A673 (cell line): ENCODE measurements around the gene GXYLT2. TPM values are rescaled to one million over a fixed set of nuclear protein-coding genes. Genes with fewer than 3 reads are reported as not detected.

Experiments
- BruUV-seq: library from RNA; stranded (reverse); fragments of 400-500 nt; replicated peaks from 2 replicates; lab custom pipeline; 2021; lab: Mats Ljungman, UMichigan
- CTCF ChIA-PET: fragments of 300-600 bp; sonication (Branson Sonifier 250); formaldehyde crosslinking; loops from one replicate; lab custom pipeline; 2022; ENCODE audit warnings: antibody characterized with exemption; lab: Charles Lee
- POLR2A ChIA-PET: fragments of 300-600 bp; sonication (Branson Sonifier 250); formaldehyde crosslinking; loops from one replicate; lab custom pipeline; 2022; ENCODE audit warnings: antibody characterized with exemption; ENCODE audit not compliant: low non-redundant PET; lab: Charles Lee
- DNase-seq: peaks from one replicate; pipeline ENCODE4 v3.0.0-alpha.2; 2015; ENCODE audit warnings: low spot score
- H3K27ac ChIP-seq: fragments of 200-600 bp; sonication (generic); 2 replicates; pipeline ENCODE4 v1.5.1; 2016; ENCODE audit warnings: mixed run types, low read depth, mild to moderate bottlenecking, mixed read lengths, antibody characterized with exemption, low read length; ENCODE audit not compliant: poor library complexity, severe bottlenecking
- H3K27me3 ChIP-seq: fragments of 200-600 bp; sonication (generic); replicated peaks from 2 replicates; pipeline ENCODE4 v1.6.1; 2017; ENCODE audit warnings: mixed run types, low read depth, mild to moderate bottlenecking, mixed read lengths, antibody characterized with exemption, low read length; ENCODE audit not compliant: insufficient read depth, poor library complexity
- H3K36me3 ChIP-seq: fragments of 200-600 bp; sonication (generic); 2 replicates; pipeline ENCODE4 v1.6.1; 2016; ENCODE audit warnings: mixed run types, mild to moderate bottlenecking, mixed read lengths, antibody characterized with exemption, low read length; ENCODE audit not compliant: insufficient read depth, poor library complexity, severe bottlenecking
- H3K4me1 ChIP-seq: fragments of 200-600 bp; sonication (generic); 2 replicates; pipeline ENCODE4 v1.6.1; 2017; ENCODE audit warnings: mixed run types, mild to moderate bottlenecking, mixed read lengths, antibody characterized with exemption, low read length; ENCODE audit not compliant: insufficient read depth, poor library complexity, severe bottlenecking
- H3K4me3 ChIP-seq: fragments of 200-600 bp; sonication (generic); 2 replicates; pipeline ENCODE4 v1.5.1; 2016; ENCODE audit warnings: low read depth, mixed run types, mild to moderate bottlenecking, mixed read lengths, low read length; ENCODE audit not compliant: poor library complexity, severe bottlenecking
- H3K9me3 ChIP-seq: fragments of 200-600 bp; sonication (generic); 2 replicates; pipeline ENCODE4 v1.6.1; 2016; ENCODE audit warnings: mixed run types, low read depth, mild to moderate bottlenecking, mixed read lengths, antibody characterized with exemption, low read length; ENCODE audit not compliant: poor library complexity, severe bottlenecking
- EZH2 ChIP-seq: fragments of 200-600 bp; sonication (generic); IDR thresholded peaks from 2 replicates; pipeline ENCODE4 v1.6.1; 2017; ENCODE audit warnings: borderline replicate concordance, low read depth, mild to moderate bottlenecking, mixed read lengths, antibody characterized with exemption, low read length; ENCODE audit not compliant: poor library complexity, severe bottlenecking
- intact Hi-C: fragments of 100-400 bp; cut with micrococcal nuclease; formaldehyde crosslinking; loops from one replicate; pipeline ENCODE4 v1.10.0; 2022; ENCODE audit not compliant: unreplicated experiment
- total RNA-seq: library from RNA; stranded (reverse); gene quantifications from 2 replicates; pipeline ENCODE4 v1.2.3, GENCODE V29; 2021
- TF ChIP-seq, protein P1 (sequence below): fragments of 300-800, 200-600 bp; sonication (generic); conservative IDR thresholded peaks from 2 replicates; pipeline ENCODE4 v1.5.1; 2017; ENCODE audit warnings: low read depth, mild to moderate bottlenecking, antibody characterized with exemption, low read length, moderate library complexity, mixed read lengths

GXYLT2 gene
- total RNA-seq, 1 experiment from 2014 or later = 10.7 TPM

DNA sequence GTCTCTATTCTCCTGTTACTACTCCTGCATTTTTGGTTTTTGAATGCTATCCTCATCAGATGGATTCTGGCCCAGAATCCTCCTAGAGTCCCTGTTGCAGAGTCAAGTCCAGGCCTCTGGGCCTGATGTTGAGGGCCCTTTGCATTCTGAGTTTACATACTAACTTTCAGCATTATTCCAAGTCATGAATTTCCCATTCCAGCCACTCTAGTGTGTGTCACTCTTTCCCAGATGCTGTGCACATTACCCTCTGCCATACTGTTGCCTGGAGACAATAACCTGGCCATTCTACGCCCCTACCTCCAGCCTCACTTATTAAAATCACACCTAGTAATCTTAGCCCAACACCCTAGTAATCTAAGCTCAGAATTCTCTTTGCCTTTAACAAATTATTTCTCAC, 53.4 kb downstream of the GXYLT2 start:
- POLR2A ChIA-PET = no interaction called here
- Histone ChIP-seq H3K4me1 (peaks cover 7% of the 10 kb centered on the region), H3K9me3 (no peaks in the 10 kb centered on the region), H3K36me3 (no peaks in the 10 kb centered on the region), H3K27ac (no peak overlapping the region), H3K4me3 (no peak overlapping the region), H3K27me3 (no peaks in the 10 kb centered on the region)
- CTCF ChIA-PET = no interaction called here
- intact Hi-C loops = no loop called here
- no peak for DNase-seq
- no peak for TF ChIP-seq EZH2
- TF ChIP-seq, protein P1, sequence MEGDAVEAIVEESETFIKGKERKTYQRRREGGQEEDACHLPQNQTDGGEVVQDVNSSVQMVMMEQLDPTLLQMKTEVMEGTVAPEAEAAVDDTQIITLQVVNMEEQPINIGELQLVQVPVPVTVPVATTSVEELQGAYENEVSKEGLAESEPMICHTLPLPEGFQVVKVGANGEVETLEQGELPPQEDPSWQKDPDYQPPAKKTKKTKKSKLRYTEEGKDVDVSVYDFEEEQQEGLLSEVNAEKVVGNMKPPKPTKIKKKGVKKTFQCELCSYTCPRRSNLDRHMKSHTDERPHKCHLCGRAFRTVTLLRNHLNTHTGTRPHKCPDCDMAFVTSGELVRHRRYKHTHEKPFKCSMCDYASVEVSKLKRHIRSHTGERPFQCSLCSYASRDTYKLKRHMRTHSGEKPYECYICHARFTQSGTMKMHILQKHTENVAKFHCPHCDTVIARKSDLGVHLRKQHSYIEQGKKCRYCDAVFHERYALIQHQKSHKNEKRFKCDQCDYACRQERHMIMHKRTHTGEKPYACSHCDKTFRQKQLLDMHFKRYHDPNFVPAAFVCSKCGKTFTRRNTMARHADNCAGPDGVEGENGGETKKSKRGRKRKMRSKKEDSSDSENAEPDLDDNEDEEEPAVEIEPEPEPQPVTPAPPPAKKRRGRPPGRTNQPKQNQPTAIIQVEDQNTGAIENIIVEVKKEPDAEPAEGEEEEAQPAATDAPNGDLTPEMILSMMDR = no peak
- no TSS peak for BruUV-seq

DNA sequence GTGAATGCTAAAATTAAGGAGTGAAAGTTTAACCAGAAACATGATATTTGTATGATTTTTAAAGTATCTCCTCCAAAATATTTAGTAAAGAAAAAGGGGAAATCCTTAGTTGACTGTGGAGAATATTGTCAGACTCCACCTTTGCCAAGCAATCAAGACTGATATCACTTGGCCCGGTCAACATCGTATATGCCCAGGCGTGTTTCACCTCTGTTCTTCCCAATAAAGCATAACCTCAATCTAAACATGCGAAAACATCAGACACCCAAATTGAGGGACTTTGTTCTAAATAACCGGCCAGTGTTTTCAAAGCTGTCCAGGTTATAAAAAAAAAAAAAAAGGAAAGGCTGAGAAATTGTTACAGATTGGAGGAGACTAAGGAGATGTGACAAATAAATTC, 54.6 kb downstream of the GXYLT2 start:
- POLR2A ChIA-PET = no interaction called here
- CTCF ChIA-PET = no interaction called here
- no peak overlapping the region for H3K27ac ChIP-seq
- TF ChIP-seq, protein P1 = no peak
- no peak for TF ChIP-seq EZH2
- H3K4me1 ChIP-seq = peaks cover 7% of the 10 kb centered on the region
- intact Hi-C loops = no loop called here
- BruUV-seq = no TSS peak
- H3K27me3 ChIP-seq = no peaks in the 10 kb centered on the region
- no peaks in the 10 kb centered on the region for H3K36me3 ChIP-seq
- no peak for DNase-seq
- H3K4me3 ChIP-seq = no peak overlapping the region
- H3K9me3 ChIP-seq = no peaks in the 10 kb centered on the region

GRCh38 chr3:72944696-72945095, 56.9 kb downstream of the GXYLT2 start:
- intact Hi-C loops = no loop called here
- no peak overlapping the region for H3K27ac ChIP-seq
- POLR2A ChIA-PET = no interaction called here
- no peaks in the 10 kb centered on the region for H3K4me1 ChIP-seq
- no peaks in the 10 kb centered on the region for H3K27me3 ChIP-seq
- BruUV-seq = no TSS peak
- DNase-seq = no peak
- no peak for TF ChIP-seq EZH2
- TF ChIP-seq, protein P1 = no peak
- H3K9me3 ChIP-seq = no peaks in the 10 kb centered on the region
- H3K36me3 ChIP-seq = no peaks in the 10 kb centered on the region
- no peak overlapping the region for H3K4me3 ChIP-seq
- CTCF ChIA-PET = no interaction called here
